Muscle layer of colon (tissue), 2 donors: Measurements from ENCODE around the gene MPPE1.
"Not testable (repeated sequence)": the region's sequence is repeated elsewhere in the genome, so short reads cannot be mapped to it uniquely, and the experiment has no call there.

Experiments used
- H3K27ac ChIP-seq: one replicate; pipeline ENCODE4 v1.7.0; 2013; ENCODE audit warnings: low read depth, mild to moderate bottlenecking, low read length, moderate library complexity
- H3K27me3 ChIP-seq, 2 donors: one replicate each; pipeline ENCODE4 v1.7.0; 2013; ENCODE audit warnings: low read length in 2 of 2, mild to moderate bottlenecking in 2 of 2; ENCODE audit not compliant: insufficient read depth in 2 of 2, control insufficient read depth in 1 of 2
- H3K36me3 ChIP-seq: one replicate; pipeline ENCODE4 v1.7.0; 2013; ENCODE audit warnings: mild to moderate bottlenecking, low read length; ENCODE audit not compliant: insufficient read depth
- H3K4me1 ChIP-seq: one replicate; pipeline ENCODE4 v1.7.0; 2013; ENCODE audit warnings: mild to moderate bottlenecking, low read length; ENCODE audit not compliant: insufficient read depth
- H3K4me3 ChIP-seq, 2 donors: one replicate each; pipeline ENCODE4 v1.7.0; 2013; ENCODE audit warnings: low read length in 2 of 2, low read depth in 1 of 2, mild to moderate bottlenecking in 1 of 2, moderate library complexity in 1 of 2
- H3K9ac ChIP-seq: one replicate; pipeline ENCODE4 v1.7.0; 2013; ENCODE audit warnings: low read length
- H3K9me3 ChIP-seq: one replicate; pipeline ENCODE4 v1.7.0; 2013; ENCODE audit warnings: mild to moderate bottlenecking, low read length
- donor health status: abdominal sarcoma.
- donor health status: Adenocarcinoma of cecum.

MPPE1 gene

GRCh38 chr18:11859903-11860407 is 48.2 kb downstream of the MPPE1 start:
- no peak overlapping the region for H3K27ac ChIP-seq
- no peaks in the 10 kb centered on the region for H3K9me3 ChIP-seq
- H3K27me3 ChIP-seq = no peaks in the 10 kb centered on the region
- peaks cover 2% of the 10 kb centered on the region for H3K36me3 ChIP-seq
- H3K9ac ChIP-seq = no peak overlapping the region
- no peak overlapping the region for H3K4me3 ChIP-seq
- H3K4me1 ChIP-seq = peaks cover 13% of the 10 kb centered on the region

- H3K4me3 ChIP-seq = no peak overlapping the region
- H3K27ac ChIP-seq = no peak overlapping the region
- H3K4me1 ChIP-seq = peaks cover 14% of the 10 kb centered on the region
Observed at GRCh38 chr18:11859282-11859830, 48.8 kb downstream of the MPPE1 start.

GRCh38 chr18:11857177-11857887 is 50.8 kb downstream of the MPPE1 start:
- peaks cover 4% of the 10 kb centered on the region for H3K36me3 ChIP-seq
- H3K27me3 ChIP-seq = no peaks in the 10 kb centered on the region
- peak overlapping the region; percentile 49 for H3K27ac ChIP-seq
- peak overlapping the region in 1 of 2 donors; percentile 21 for H3K4me3 ChIP-seq
- H3K4me1 ChIP-seq = peaks cover 30% of the 10 kb centered on the region
- peak overlapping the region; percentile 44 for H3K9ac ChIP-seq
- H3K9me3 ChIP-seq = no peaks in the 10 kb centered on the region

More at GRCh38 chr18:11859282-11859830, 48.8 kb downstream of the MPPE1 start:
- Histone ChIP-seq H3K9me3 (no peaks in the 10 kb centered on the region), H3K36me3 (peaks cover 4% of the 10 kb centered on the region), H3K9ac (no peak overlapping the region), H3K27me3 (no peaks in the 10 kb centered on the region)

GRCh38 chr18:11854554-11854953 is 53.6 kb downstream of the MPPE1 start:
- peaks cover 40% of the 10 kb centered on the region for H3K4me1 ChIP-seq
- H3K9me3 ChIP-seq = not testable (repeated sequence)

GRCh38 chr18:11851806-11852337 is 56.2 kb downstream of the MPPE1 start:
- peak overlapping the region; percentile 90 to 100 for H3K4me3 ChIP-seq
- peaks cover 4% of the 10 kb centered on the region for H3K36me3 ChIP-seq
- peak overlapping the region; percentile 100 for H3K9ac ChIP-seq
- peak overlapping the region; percentile 99 for H3K27ac ChIP-seq
- H3K4me1 ChIP-seq = peaks cover 28% of the 10 kb centered on the region
- H3K9me3 ChIP-seq = no peaks in the 10 kb centered on the region
- H3K27me3 ChIP-seq = no peaks in the 10 kb centered on the region

More at GRCh38 chr18:11854554-11854953, 53.6 kb downstream of the MPPE1 start:
- H3K27me3 ChIP-seq, H3K4me3 ChIP-seq, H3K9ac ChIP-seq, H3K36me3 ChIP-seq, H3K27ac ChIP-seq: not testable (repeated sequence)

DNA sequence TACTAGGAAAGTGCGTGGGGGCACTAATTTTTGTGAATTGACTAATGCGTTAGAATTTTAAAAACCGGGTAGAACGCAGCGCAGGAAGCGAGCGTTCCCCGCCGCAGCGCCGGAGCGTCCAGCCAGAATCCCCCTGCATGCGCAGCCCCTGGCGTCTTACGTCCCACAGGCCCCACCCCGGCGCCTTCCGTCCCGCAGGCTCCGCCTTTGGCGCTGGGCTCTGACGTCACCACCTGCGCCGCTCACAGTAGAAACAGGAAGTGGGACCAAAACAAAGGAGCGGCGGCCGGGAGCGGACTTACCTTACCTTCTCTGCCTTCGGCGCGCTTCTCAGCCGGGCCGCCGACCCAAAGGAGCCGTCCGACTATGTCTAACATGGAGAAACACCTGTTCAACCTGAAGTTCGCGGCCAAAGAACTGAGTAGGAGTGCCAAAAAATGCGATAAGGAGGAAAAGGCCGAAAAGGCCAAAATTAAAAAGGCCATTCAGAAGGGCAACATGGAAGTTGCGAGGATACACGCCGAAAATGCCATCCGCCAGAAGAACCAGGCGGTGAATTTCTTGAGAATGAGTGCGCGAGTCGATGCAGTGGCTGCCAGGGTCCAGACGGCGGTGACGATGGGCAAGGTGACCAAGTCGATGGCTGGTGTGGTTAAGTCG is 56.8 kb downstream of the MPPE1 start, which contains the start of gene CHMP1B:
CHMP1B (plus strand) TSS at position 268 of the 660 bp plus-strand sequence; CDS start at position 367, 99 bp downstream.
- H3K4me1 ChIP-seq = peaks cover 27% of the 10 kb centered on the region
- no peaks in the 10 kb centered on the region for H3K9me3 ChIP-seq
- H3K36me3 ChIP-seq = peaks cover 4% of the 10 kb centered on the region

GRCh38 chr18:11850821-11851145 is 57.3 kb downstream of the MPPE1 start:
- Histone ChIP-seq H3K27ac (peak overlapping the region; percentile 99), H3K36me3 (peaks cover 4% of the 10 kb centered on the region), H3K4me1 (peaks cover 27% of the 10 kb centered on the region), H3K27me3 (no peaks in the 10 kb centered on the region), H3K9ac (peak overlapping the region; percentile 100), H3K4me3 (peak overlapping the region; percentile 90 to 100), H3K9me3 (no peaks in the 10 kb centered on the region)

More for the DNA sequence above, 56.8 kb downstream of the MPPE1 start, which contains the start of gene CHMP1B:
- H3K9ac ChIP-seq = peak within 1 kb of the TSS; percentile 100
- H3K4me3 ChIP-seq = peak within 1 kb of the TSS; percentile 90 to 100
- H3K27ac ChIP-seq = peak within 1 kb of the TSS; percentile 99
- H3K27me3 ChIP-seq = no peaks in the 10 kb centered on the region

GRCh38 chr18:11849841-11850634 is 58.1 kb downstream of the MPPE1 start:
- Histone ChIP-seq H3K36me3 (peaks cover 3% of the 10 kb centered on the region), H3K4me1 (peaks cover 27% of the 10 kb centered on the region), H3K4me3 (peak overlapping the region; percentile 90 to 100), H3K27me3 (no peaks in the 10 kb centered on the region), H3K9me3 (no peaks in the 10 kb centered on the region), H3K27ac (peak overlapping the region; percentile 99), H3K9ac (peak overlapping the region; percentile 100)

- Histone ChIP-seq H3K9me3 (no peaks in the 10 kb centered on the region), H3K4me1 (peaks cover 25% of the 10 kb centered on the region), H3K27me3 (no peaks in the 10 kb centered on the region), H3K4me3 (no peak overlapping the region), H3K9ac (peak overlapping the region; percentile 100), H3K36me3 (no peaks in the 10 kb centered on the region), H3K27ac (no peak overlapping the region)
Observed at GRCh38 chr18:11849279-11849678, 58.8 kb downstream of the MPPE1 start.

DNA sequence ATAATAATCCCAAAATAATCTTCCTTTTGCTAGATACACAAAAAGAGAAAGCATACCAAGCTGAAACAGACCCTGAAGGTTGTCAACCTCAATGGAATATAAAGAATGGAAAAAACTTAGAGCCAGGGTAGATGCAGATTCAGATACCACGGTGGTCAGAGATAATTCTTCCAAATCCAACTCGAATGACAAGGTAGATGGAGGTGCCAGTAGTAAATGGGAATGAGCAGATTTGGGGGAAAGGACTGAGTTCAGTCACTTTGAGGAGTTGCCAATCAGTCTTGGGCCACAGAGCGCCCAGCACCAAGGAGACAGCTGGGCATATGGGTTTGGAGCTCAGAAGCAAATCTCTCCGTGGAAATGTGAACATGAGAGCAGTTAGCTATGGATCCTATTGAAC is 60.3 kb downstream of the MPPE1 start:
- Histone ChIP-seq H3K9ac (no peak overlapping the region), H3K27ac (no peak overlapping the region), H3K36me3 (no peaks in the 10 kb centered on the region), H3K9me3 (no peaks in the 10 kb centered on the region), H3K27me3 (no peaks in the 10 kb centered on the region), H3K4me1 (peaks cover 14% of the 10 kb centered on the region), H3K4me3 (no peak overlapping the region)
